GM12878 (cell line): ENCODE measurements around the gene PRKN. TPM values are rescaled to one million over a fixed set of nuclear protein-coding genes. Genes with fewer than 3 reads are reported as not detected.

Experiments used
- ATAC-seq: fragments of 200-7000 bp; cut with Tn5 transposase; 3 replicates; pipeline ENCODE4 v1.9.1; 2020; ENCODE audit warnings: mild to moderate bottlenecking, moderate library complexity
- BruUV-seq: library from RNA; stranded (reverse); fragments of 400-500 nt; replicated peaks from 2 replicates; lab custom pipeline; 2021; lab: Mats Ljungman, UMichigan
- CTCF ChIA-PET: fragments of 300-600 bp; sonication (Branson Sonifier 250); formaldehyde crosslinking; extraction: SDS; loops from one replicate; lab custom pipeline; 2021; ENCODE audit warnings: inconsistent platforms; lab: Yijun Ruan, JAX
- POLR2A ChIA-PET: fragments of 350-600 bp; formaldehyde crosslinking; extraction: SDS; loops from one replicate; lab custom pipeline; 2021; ENCODE audit warnings: inconsistent platforms; lab: Charles Lee
- RAD21 ChIA-PET: fragments of 300-600 bp; sonication (Branson Sonifier 250); formaldehyde crosslinking; loops from one replicate; lab custom pipeline; 2023; ENCODE audit warnings: antibody characterized with exemption; ENCODE audit not compliant: unreplicated experiment; lab: Charles Lee
- SMC1A ChIA-PET: fragments of 300-600 bp; sonication (Branson Sonifier 250); formaldehyde crosslinking; loops from one replicate; lab custom pipeline; 2023; ENCODE audit not compliant: unreplicated experiment, uncharacterized antibody; lab: Charles Lee
- DNase-seq: peaks from one replicate; pipeline ENCODE4 v3.0.0-alpha.2; 2011; ENCODE audit warnings: low read depth, low spot score
- FAIRE-seq: peaks from 3 replicates; lab custom pipeline; 2011; peaks lifted over from hg19 to GRCh38; lab: Jason Lieb, UNC
- H2AFZ ChIP-seq: 2 replicates; pipeline ENCODE4 v1.6.0; 2011; ENCODE audit warnings: low read depth, low read length, control low read depth; ENCODE audit not compliant: control insufficient read depth
- H3K27ac ChIP-seq: 2 replicates; pipeline ENCODE4 v1.5.1; 2011; ENCODE audit warnings: control low read depth; ENCODE audit not compliant: control insufficient read depth, insufficient read depth
- H3K27me3 ChIP-seq, 2 experiments: replicated peaks in 1 of 2; 2 replicates each; pipeline versions ENCODE4 v1.6.0 to v1.6.1; 2011; ENCODE audit warnings: low read length in 1 of 2; ENCODE audit not compliant: control insufficient read depth in 2 of 2, insufficient read depth in 2 of 2
- H3K36me3 ChIP-seq, 2 experiments: 2 replicates each; pipeline ENCODE4 v1.5.1; 2011; ENCODE audit warnings: low read length in 1 of 2; ENCODE audit not compliant: control insufficient read depth in 2 of 2, insufficient read depth in 2 of 2
- H3K4me1 ChIP-seq: 2 replicates; pipeline ENCODE4 v1.6.1; 2011; ENCODE audit warnings: mild to moderate bottlenecking, low read length, moderate library complexity, mixed read lengths; ENCODE audit not compliant: control insufficient read depth, insufficient read depth
- H3K4me2 ChIP-seq: 2 replicates; pipeline ENCODE4 v1.6.0; 2011; ENCODE audit warnings: control low read depth; ENCODE audit not compliant: control insufficient read depth, insufficient read depth
- H3K4me3 ChIP-seq: fragments of 200-600 bp; sonication (generic); 2 replicates; pipeline ENCODE4 v1.5.1; 2016
- H3K79me2 ChIP-seq: 2 replicates; pipeline ENCODE4 v1.6.0; 2011; ENCODE audit warnings: low read length; ENCODE audit not compliant: control insufficient read depth, insufficient read depth
- H3K9ac ChIP-seq: 2 replicates; pipeline ENCODE4 v1.8.0; 2011; ENCODE audit warnings: low read length, control low read depth, mixed read lengths; ENCODE audit not compliant: control insufficient read depth, insufficient read depth
- H3K9me3 ChIP-seq: replicated peaks from 3 replicates; pipeline ENCODE4 v1.5.1; 2011; ENCODE audit warnings: mild to moderate bottlenecking, low read length; ENCODE audit not compliant: control insufficient read depth, insufficient read depth
- H4K20me1 ChIP-seq: 2 replicates; pipeline ENCODE4 v1.6.0; 2011; ENCODE audit not compliant: control insufficient read depth, insufficient read depth
- ATF3 ChIP-seq: IDR thresholded peaks from 2 replicates; pipeline ENCODE4 v1.6.1; 2011; ENCODE audit warnings: low read depth, mild to moderate bottlenecking, low read length, moderate library complexity, borderline replicate concordance; ENCODE audit errors: extremely low read depth
- BRCA1 ChIP-seq: IDR thresholded peaks from 2 replicates; pipeline ENCODE4 v1.6.1; 2011; ENCODE audit warnings: low read depth, low read length, improper control_type of control experiment
- CBFB ChIP-seq: IDR thresholded peaks from 2 replicates; pipeline ENCODE4 v1.6.1; 2016; ENCODE audit warnings: antibody characterized with exemption, low read depth
- EP300 ChIP-seq, 2 experiments: fragments of 150-350 bp in 1 of 2; IDR thresholded peaks; 2 replicates each; pipeline ENCODE4 v1.6.1; 2011 to 2012; ENCODE audit warnings: low read depth in 2 of 2, low read length in 2 of 2, borderline replicate concordance in 1 of 2, improper control_type of control experiment in 1 of 2, inconsistent platforms in 1 of 2; ENCODE audit not compliant: control insufficient read depth in 1 of 2
- FOS ChIP-seq: IDR thresholded peaks from 3 replicates; pipeline ENCODE4 v1.6.1; 2011; ENCODE audit warnings: borderline replicate concordance; ENCODE audit not compliant: insufficient read length; ENCODE audit errors: extremely low read depth
- HCFC1 ChIP-seq: fragments of 150-350 bp; IDR thresholded peaks from 2 replicates; pipeline ENCODE4 v1.6.1; 2014; ENCODE audit warnings: low read length
- HDAC6 ChIP-seq: fragments of 200-600 bp; sonication (generic); IDR thresholded peaks from one replicate; pipeline ENCODE4 v1.8.0; 2017; ENCODE audit warnings: antibody characterized with exemption; ENCODE audit not compliant: unreplicated experiment
- HSF1 ChIP-seq: fragments of 150-350 bp; IDR thresholded peaks from 2 replicates; pipeline ENCODE4 v1.6.1; 2014; ENCODE audit warnings: mild to moderate bottlenecking, low read depth, low read length
- KDM1A ChIP-seq: fragments of 200-600 bp; sonication (generic); IDR thresholded peaks from 2 replicates; pipeline ENCODE4 v1.6.1; 2016; ENCODE audit warnings: borderline replicate concordance
- KLF5 ChIP-seq: fragments of 450-650 bp; IDR thresholded peaks from 2 replicates; pipeline ENCODE4 v1.6.1; 2014; ENCODE audit warnings: mild to moderate bottlenecking; ENCODE audit not compliant: partially characterized antibody
- MAX ChIP-seq: IDR thresholded peaks from 2 replicates; pipeline ENCODE4 v1.6.1; 2012; ENCODE audit warnings: low read depth, low read length, improper control_type of control experiment
- NR2F1 ChIP-seq: fragments of 450-650 bp; conservative IDR thresholded peaks from 2 replicates; pipeline ENCODE4 v1.6.1; 2017; ENCODE audit warnings: mild to moderate bottlenecking
- PML ChIP-seq: IDR thresholded peaks from 2 replicates; pipeline ENCODE4 v1.6.1; 2012; ENCODE audit warnings: low read length, inconsistent platforms
- RB1 ChIP-seq: fragments of 450-650 bp; formaldehyde crosslinking; IDR thresholded peaks from 2 replicates; pipeline ENCODE4 v1.6.1; 2017; ENCODE audit warnings: mild to moderate bottlenecking, borderline replicate concordance
- RUNX3 ChIP-seq: IDR thresholded peaks from 2 replicates; pipeline ENCODE4 v1.6.1; 2012; ENCODE audit warnings: low read length, inconsistent platforms
- ZNF592 ChIP-seq: fragments of 450-650 bp; IDR thresholded peaks from 2 replicates; pipeline ENCODE4 v1.6.1; 2017; ENCODE audit warnings: mild to moderate bottlenecking, moderate library complexity
- WGBS: methylation state at CpG from one replicate; pipeline ENCODE4 v1.1.6; 2016; ENCODE audit warnings: low lambda C conversion rate; ENCODE audit not compliant: insufficient replicate concordance, insufficient coverage; ENCODE audit errors: missing lambda C conversion rate; 5-methylcytosine and 5-hydroxymethylcytosine counted together
- in situ Hi-C: fragments of 300-500 bp; cut with MboI; formaldehyde crosslinking; loops from 9 replicates; pipeline ENCODE4 v1.14.3; 2018; ENCODE audit warnings: mixed read lengths
- intact Hi-C: fragments of 100-400 bp; cut with micrococcal nuclease; formaldehyde crosslinking; loops from one replicate; pipeline ENCODE4 v1.14.2; 2022; ENCODE audit not compliant: unreplicated experiment
- polyA plus RNA-seq, 11 experiments: library from polyadenylated mRNA; depleted of rRNA in 4 of 11; unstranded in 6 of 11; stranded (reverse) in 5 of 11; fragments of >200 nt; fragmentation: Nextera tagmentation in 4 of 11; fragmentation: Illumina TruSeq in 1 of 11; extraction: Ambion mirVana in 4 of 11; extraction: Trizol in 1 of 11; gene quantifications; 1 replicate in 1 of 11; 2 replicates in 10 of 11; pipeline versions ENCODE4 v1.2.1 to v1.2.3, GENCODE V29; 2011 to 2016; ENCODE audit warnings: inconsistent platforms in 2 of 11, missing spikeins in 2 of 11, low read depth in 1 of 11
- total RNA-seq, 4 experiments: library from RNA; depleted of rRNA in 3 of 4; stranded (reverse); fragments of >200 nt in 3 of 4; fragmentation: Illumina TruSeq in 1 of 4; extraction: Trizol in 1 of 4; gene quantifications; 2 replicates each; pipeline versions ENCODE4 v1.2.1 to v1.2.3, GENCODE V29; 2013 to 2021

PRKN gene
- total and polyA plus RNA-seq, 10 of the 15 experiments (the other 5 are each of a cell fraction or from before 2014, with no cell fraction given) = 0.06 to 0.09 TPM; not detected in 8

- in situ Hi-C loops = no loop called here
- Histone ChIP-seq H3K9me3 (no peaks in the 10 kb centered on the region), H3K79me2 (no peaks in the 10 kb centered on the region), H3K4me3 (no peak overlapping the region), H3K36me3 (no peaks in the 10 kb centered on the region), H2AFZ (no peak overlapping the region), H3K9ac (no peak overlapping the region), H3K4me1 (no peaks in the 10 kb centered on the region), H3K27ac (no peak overlapping the region), H3K4me2 (no peak overlapping the region), H4K20me1 (no peaks in the 10 kb centered on the region), H3K27me3 (no peaks in the 10 kb centered on the region)
- no peak for FAIRE-seq
- ChIA-PET POLR2A (no interaction called here), CTCF (no interaction called here), RAD21 (no interaction called here), SMC1A (no interaction called here)
- intact Hi-C loops = no loop called here
- ATAC-seq = no peak
- no peak for TF ChIP-seq RUNX3
- no peak for TF ChIP-seq FOS
- no peak for TF ChIP-seq CBFB
- TF ChIP-seq ZNF592 = no peak
- TF ChIP-seq RB1 = no peak
- no peak for TF ChIP-seq HCFC1
- no peak for TF ChIP-seq KLF5
- TF ChIP-seq HSF1 = no peak
- no peak for TF ChIP-seq MAX
- TF ChIP-seq EP300 (IDR thresholded peaks at IDR 0.05; ENCODE audit: borderline replicate concordance in 1 of 2, control insufficient read depth in 1 of 2, low read depth in 2 of 2, low read length in 2 of 2) = no peak
- no peak for TF ChIP-seq KDM1A
- no peak for TF ChIP-seq NR2F1
- TF ChIP-seq PML = no peak
- TF ChIP-seq HDAC6 = no peak
- no peak for TF ChIP-seq ATF3
- TF ChIP-seq BRCA1 = no peak
- 0% methylated on average over 4 of the region's 4 CpGs for WGBS
- no TSS peak for BruUV-seq
- no peak for DNase-seq
Observed at GRCh38 chr6:161917645-161918044, 809.9 kb downstream of the PRKN start.
